CD4-positive, CD25-positive, alpha-beta regulatory T cell (primary cell): ENCODE results near the gene PIGL. TPM values are rescaled to one million over a fixed set of nuclear protein-coding genes. Genes with fewer than 3 reads are reported as not detected.
A peak's percentile ranks its signal among the peaks of the same experiment; 100 is the strongest.
"Not testable (repeated sequence)": the region's sequence is repeated elsewhere in the genome, so short reads cannot be mapped to it uniquely, and the experiment has no call there.

Experiments used
- ATAC-seq, 2 donors: fragments of 150-1000 bp; cut with Tn5 transposase; one replicate each; pipeline ENCODE4 v1.10.0; 2021; ENCODE audit warnings: low read depth in 2 of 2, moderate number of reproducible peaks in 2 of 2, moderate library complexity in 1 of 2
- DNase-seq, 3 donors: peaks; one replicate each; pipeline versions ENCODE4 v3.0.0 to v3.0.0-alpha.2; 2012 to 2022; ENCODE audit warnings: mixed read lengths in 1 of 3
- H3K27ac ChIP-seq: one replicate; pipeline ENCODE4 v1.7.0; 2013; ENCODE audit warnings: mild to moderate bottlenecking, low read length; ENCODE audit not compliant: insufficient read depth, poor library complexity, severe bottlenecking
- H3K27me3 ChIP-seq: one replicate; pipeline ENCODE4 v1.7.0; 2013; ENCODE audit warnings: low read length; ENCODE audit not compliant: control insufficient read depth, insufficient read depth
- H3K36me3 ChIP-seq: one replicate; pipeline ENCODE4 v1.7.0; 2013; ENCODE audit warnings: mild to moderate bottlenecking, low read length, moderate library complexity; ENCODE audit not compliant: control insufficient read depth, insufficient read depth
- H3K4me1 ChIP-seq: 2 replicates; pipeline ENCODE4 v1.7.0; 2013; ENCODE audit warnings: mild to moderate bottlenecking, low read length; ENCODE audit not compliant: insufficient read depth, control insufficient read depth, poor library complexity, severe bottlenecking
- H3K4me3 ChIP-seq: one replicate; pipeline ENCODE4 v1.7.0; 2013; ENCODE audit warnings: low read depth, mild to moderate bottlenecking, low read length, moderate library complexity
- H3K9me3 ChIP-seq, 2 experiments: 1 replicate in 1 of 2; 2 replicates in 1 of 2; pipeline ENCODE4 v1.7.0; 2013; ENCODE audit warnings: low read length in 2 of 2, mild to moderate bottlenecking in 1 of 2, moderate library complexity in 1 of 2; ENCODE audit not compliant: control insufficient read depth in 2 of 2
- H3K27ac Mint-ChIP-seq, 3 donors: one replicate each; pipeline ENCODE4 v1.8.0; 2020 to 2022; ENCODE audit warnings: mild to moderate bottlenecking in 3 of 3, mixed read lengths in 3 of 3, moderate library complexity in 2 of 3
- H3K27me3 Mint-ChIP-seq: one replicate; pipeline ENCODE4 v1.8.0; 2022; ENCODE audit warnings: mild to moderate bottlenecking, mixed read lengths
- H3K36me3 Mint-ChIP-seq: one replicate; pipeline ENCODE4 v1.8.0; 2020; ENCODE audit warnings: mixed read lengths
- H3K4me1 Mint-ChIP-seq, 4 donors: one replicate each; pipeline ENCODE4 v1.8.0; 2020 to 2022; ENCODE audit warnings: mixed read lengths in 4 of 4, mild to moderate bottlenecking in 1 of 4
- H3K4me3 Mint-ChIP-seq, 4 donors: one replicate each; pipeline ENCODE4 v1.8.0; 2020 to 2022; ENCODE audit warnings: mild to moderate bottlenecking in 4 of 4, mixed read lengths in 4 of 4, moderate library complexity in 3 of 4
- H3K9me3 Mint-ChIP-seq, 7 donors: one replicate each; pipeline ENCODE4 v1.8.0; 2020 to 2022; ENCODE audit warnings: mixed read lengths in 7 of 7, mild to moderate bottlenecking in 3 of 7, moderate library complexity in 2 of 7
- polyA plus RNA-seq, 4 donors: library from polyadenylated mRNA; unstranded; fragments of 300-500 nt; fragmentation: Illumina TruSeq; gene quantifications; one replicate each; pipeline ENCODE4 v1.2.3, GENCODE V29; 2021
- total RNA-seq: library from RNA; stranded (reverse); gene quantifications from one replicate; pipeline ENCODE4 v1.2.3, GENCODE V29; 2022

Gene PIGL
- total and polyA plus RNA-seq, 5 donors from 2014 or later: 8.7 to 59.4 (median 11.5) TPM

DNA sequence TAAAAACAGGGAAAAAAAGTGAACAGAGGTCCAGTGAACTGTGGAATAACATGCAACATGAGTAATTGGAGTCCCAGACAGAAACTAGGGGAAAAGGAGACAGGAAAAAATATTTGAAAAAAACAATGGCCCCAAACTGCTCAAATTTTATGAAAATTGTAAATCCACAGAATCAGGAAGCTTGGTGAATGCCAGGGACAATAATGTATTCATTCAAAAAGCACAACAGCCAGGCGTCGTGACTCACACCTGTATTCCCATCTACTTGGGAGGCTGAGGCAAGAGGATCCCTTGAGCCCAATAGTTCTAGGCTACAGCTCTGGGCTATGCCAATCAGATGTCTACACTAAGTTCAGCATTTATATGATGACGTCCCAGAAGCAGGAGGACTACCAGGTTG is 25.4 kb upstream of the PIGL start:
- Mint-ChIP-seq H3K4me3 (no peak overlapping the region), H3K9me3 (no peaks in the 10 kb centered on the region), H3K27ac (peak overlapping the region; percentile 62 to 69 (median 64)), H3K36me3 (peaks cover 49% of the 10 kb centered on the region), H3K4me1 (peaks cover 25 to 56% (median 43%) of the 10 kb centered on the region in 4 donors), H3K27me3 (no peaks in the 10 kb centered on the region)
- Histone ChIP-seq H3K27me3 (no peaks in the 10 kb centered on the region), H3K9me3 (no peaks in the 10 kb centered on the region), H3K27ac (no peak overlapping the region), H3K4me3 (no peak overlapping the region), H3K36me3 (peaks cover 46% of the 10 kb centered on the region), H3K4me1 (peaks cover 6% of the 10 kb centered on the region)
- DNase-seq (no peak), ATAC-seq (no peak)

DNA sequence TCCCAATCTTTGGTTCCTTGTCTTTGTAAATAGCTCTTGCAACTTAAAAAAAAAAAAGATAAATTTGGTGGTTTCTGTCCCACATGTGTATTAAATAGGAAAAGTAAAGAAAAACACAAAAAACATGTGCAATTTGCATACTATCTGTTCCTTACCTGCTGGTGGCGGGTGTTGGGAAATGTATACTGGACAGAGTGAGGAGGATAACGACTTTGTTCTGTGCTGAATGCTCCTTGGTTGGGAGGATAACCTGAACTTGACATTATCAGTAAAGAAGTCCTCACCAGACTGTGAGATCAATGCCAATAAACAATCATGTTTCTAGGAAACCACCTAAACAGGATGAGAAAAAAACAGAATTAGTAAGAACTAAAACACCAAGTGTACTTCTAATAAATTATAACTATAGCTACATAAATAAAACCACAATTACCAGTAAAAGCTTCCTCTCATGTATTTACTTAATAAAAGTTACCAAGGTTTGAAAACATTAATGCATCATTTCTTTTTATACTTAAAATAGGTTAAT is 22.6 kb upstream of the PIGL start:
- not testable (repeated sequence) for H3K4me1 ChIP-seq, H3K27me3 Mint-ChIP-seq, H3K9me3 Mint-ChIP-seq, ATAC-seq, H3K27me3 ChIP-seq, H3K9me3 ChIP-seq
- Histone ChIP-seq H3K36me3 (peaks cover 45% of the 10 kb centered on the region), H3K4me3 (peak overlapping the region; percentile 23), H3K27ac (peak overlapping the region; percentile 61)
- Mint-ChIP-seq H3K4me3 (peak overlapping the region in 3 of 4 donors; percentile 10 to 78 (median 24)), H3K36me3 (peaks cover 49% of the 10 kb centered on the region), H3K27ac (peak overlapping the region; percentile 8 to 82 (median 73)), H3K4me1 (peaks cover 31 to 65% (median 41%) of the 10 kb centered on the region in 4 donors)
- peak in 2 of 3 donors; percentile 34 to 48 for DNase-seq

- Mint-ChIP-seq H3K9me3 (no peaks in the 10 kb centered on the region), H3K27ac (peak overlapping the region in 1 of 3 donors; percentile 53)
Measured at GRCh38 chr17:16197276-16197675, 19.7 kb upstream of the PIGL start.

GRCh38 chr17:16199093-16199492 is 17.9 kb upstream of the PIGL start:
- peak overlapping the region; percentile 39 for H3K27ac ChIP-seq
- H3K36me3 Mint-ChIP-seq: peaks cover 11% of the 10 kb centered on the region
- H3K4me1 Mint-ChIP-seq: peaks cover 41 to 71% (median 56%) of the 10 kb centered on the region in 4 donors
- no peaks in the 10 kb centered on the region for H3K9me3 Mint-ChIP-seq
- H3K9me3 ChIP-seq: no peaks in the 10 kb centered on the region
- ATAC-seq: no peak
- no peaks in the 10 kb centered on the region for H3K27me3 ChIP-seq
- H3K4me3 Mint-ChIP-seq: peak overlapping the region in 2 of 4 donors; percentile 44 to 70
- H3K4me1 ChIP-seq: peaks cover 12% of the 10 kb centered on the region
- no peak for DNase-seq
- no peaks in the 10 kb centered on the region for H3K27me3 Mint-ChIP-seq
- H3K4me3 ChIP-seq: peak overlapping the region; percentile 10
- peaks cover 7% of the 10 kb centered on the region for H3K36me3 ChIP-seq
- peak overlapping the region; percentile 26 to 89 (median 82) for H3K27ac Mint-ChIP-seq

More at GRCh38 chr17:16197276-16197675, 19.7 kb upstream of the PIGL start:
- DNase-seq (no peak), ATAC-seq (no peak)
- H3K27me3 Mint-ChIP-seq: no peaks in the 10 kb centered on the region
- H3K4me3 ChIP-seq: no peak overlapping the region
- H3K36me3 Mint-ChIP-seq: peaks cover 26% of the 10 kb centered on the region
- peaks cover 15% of the 10 kb centered on the region for H3K4me1 ChIP-seq
- peaks cover 20% of the 10 kb centered on the region for H3K36me3 ChIP-seq
- H3K9me3 ChIP-seq: no peaks in the 10 kb centered on the region
- H3K4me3 Mint-ChIP-seq: no peak overlapping the region
- peaks cover 39 to 63% (median 51%) of the 10 kb centered on the region in 4 donors for H3K4me1 Mint-ChIP-seq
- H3K27me3 ChIP-seq: no peaks in the 10 kb centered on the region
- no peak overlapping the region for H3K27ac ChIP-seq

DNA sequence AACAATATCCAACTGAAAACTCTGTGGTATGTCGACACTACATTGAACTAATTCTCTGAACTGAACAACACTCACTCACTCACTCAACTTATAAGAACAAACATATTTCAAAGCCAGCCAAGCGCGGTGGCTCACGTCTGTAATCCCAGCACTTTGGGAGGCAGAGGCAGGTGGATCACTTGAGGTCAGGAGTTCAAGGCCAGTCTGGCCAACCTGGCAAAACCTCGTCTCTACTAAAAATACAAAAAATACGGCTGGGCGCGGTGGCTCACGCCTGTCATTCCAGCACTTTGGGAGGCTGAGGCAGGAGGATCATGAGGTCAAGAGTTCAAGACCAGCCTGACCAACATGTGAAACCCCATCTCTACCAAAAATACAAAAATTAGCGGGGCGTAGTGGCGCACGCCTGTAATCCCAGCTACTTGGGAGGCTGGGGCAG is 15.3 kb upstream of the PIGL start:
- H3K4me1 ChIP-seq: peaks cover 12% of the 10 kb centered on the region
- not testable (repeated sequence) for H3K27me3 Mint-ChIP-seq, DNase-seq, H3K36me3 ChIP-seq, ATAC-seq, H3K9me3 Mint-ChIP-seq, H3K36me3 Mint-ChIP-seq, H3K4me3 ChIP-seq, H3K27ac ChIP-seq, H3K9me3 ChIP-seq, H3K27me3 ChIP-seq
- H3K4me3 Mint-ChIP-seq: peak overlapping the region in 2 of 4 donors; percentile 10 to 16
- H3K4me1 Mint-ChIP-seq: peaks cover 41 to 83% (median 64%) of the 10 kb centered on the region in 4 donors
- peak overlapping the region in 1 of 3 donors; percentile 58 for H3K27ac Mint-ChIP-seq

DNA sequence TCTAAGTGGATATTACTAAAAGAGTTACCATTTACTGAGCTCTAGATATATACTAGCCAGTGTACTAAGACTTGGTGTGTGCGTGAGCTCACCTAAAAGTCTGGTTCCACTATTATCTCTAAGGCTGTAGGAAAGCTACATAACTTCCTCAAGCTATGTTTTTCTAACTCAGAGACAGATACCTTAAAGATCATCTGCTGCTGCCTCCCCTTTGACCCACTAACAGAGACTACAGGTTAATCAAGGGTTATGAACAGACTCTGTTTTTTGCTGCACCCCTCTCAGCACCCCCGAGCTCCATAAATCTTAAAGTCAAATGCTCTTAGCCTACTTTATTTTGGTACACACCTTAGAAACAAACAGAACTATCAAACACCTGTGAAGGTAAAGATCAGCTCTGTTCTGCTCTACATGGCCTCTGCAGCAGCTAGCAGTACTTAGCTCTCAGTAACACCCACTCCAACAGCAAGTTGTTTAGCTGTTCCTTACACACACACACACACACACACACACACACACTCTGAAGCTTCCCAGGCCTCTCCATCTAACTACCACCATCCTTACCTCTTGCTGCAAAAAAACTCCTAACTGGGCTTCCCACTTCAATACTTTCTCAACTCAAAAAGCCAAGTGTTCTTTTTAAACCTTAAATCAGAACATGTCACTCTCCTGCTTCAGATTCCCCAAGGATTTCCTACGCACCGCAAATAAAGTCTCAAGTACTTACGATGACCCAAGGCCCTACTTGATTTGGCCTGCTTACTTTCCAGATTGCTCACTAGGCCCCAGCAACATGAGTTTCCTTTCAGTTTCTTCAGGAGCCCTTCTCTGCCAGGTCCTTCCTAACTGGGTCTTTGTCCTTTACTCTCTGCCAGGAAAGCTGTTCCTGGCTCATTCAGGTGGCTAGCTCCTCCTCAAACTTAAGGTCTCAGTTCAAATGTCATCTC is 14.2 kb upstream of the PIGL start:
- H3K27me3 Mint-ChIP-seq, H3K36me3 Mint-ChIP-seq, H3K27me3 ChIP-seq, H3K36me3 ChIP-seq, H3K9me3 Mint-ChIP-seq, H3K9me3 ChIP-seq, DNase-seq, ATAC-seq: not testable (repeated sequence)
- H3K27ac Mint-ChIP-seq: peak overlapping the region; percentile 79 to 93 (median 89)
- Histone ChIP-seq H3K4me3 (peak overlapping the region; percentile 1), H3K27ac (peak overlapping the region; percentile 60), H3K4me1 (peaks cover 12% of the 10 kb centered on the region)
- peaks cover 41 to 84% (median 62%) of the 10 kb centered on the region in 4 donors for H3K4me1 Mint-ChIP-seq
- peak overlapping the region; percentile 17 to 53 (median 48) for H3K4me3 Mint-ChIP-seq

DNA sequence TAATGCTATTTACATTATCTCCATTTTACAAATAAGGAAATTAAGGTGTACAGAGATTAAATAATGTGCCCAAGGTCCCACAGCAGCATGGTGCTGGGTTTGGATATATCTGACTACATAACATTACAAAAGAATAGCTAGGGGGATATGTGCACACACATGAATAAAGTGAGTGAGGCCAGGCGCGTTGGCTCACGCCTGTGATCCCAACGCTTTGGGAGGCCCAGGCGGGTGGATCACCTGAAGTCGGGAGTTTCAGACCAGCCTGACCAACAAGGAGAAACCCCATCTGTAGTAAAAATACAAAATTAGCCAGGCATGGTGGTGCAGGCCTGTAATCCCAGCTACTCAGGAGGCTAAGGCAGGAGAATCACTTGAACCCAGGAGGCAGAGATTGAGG is 12.2 kb upstream of the PIGL start:
- Histone ChIP-seq H3K27ac (peak overlapping the region; percentile 14), H3K4me1 (peaks cover 12% of the 10 kb centered on the region)
- H3K27me3 Mint-ChIP-seq, H3K27me3 ChIP-seq, ATAC-seq, DNase-seq, H3K36me3 Mint-ChIP-seq, H3K4me3 ChIP-seq, H3K36me3 ChIP-seq, H3K9me3 Mint-ChIP-seq, H3K9me3 ChIP-seq: not testable (repeated sequence)
- Mint-ChIP-seq H3K27ac (peak overlapping the region; percentile 47 to 89 (median 65)), H3K4me3 (peak overlapping the region in 2 of 4 donors; percentile 28 to 36), H3K4me1 (peaks cover 35 to 79% (median 52%) of the 10 kb centered on the region in 4 donors)
